SK-N-MC (cell line): ENCODE data around the gene YAE1.

Source experiments
- DNase-seq: peaks from one replicate; pipeline ENCODE4 v3.0.0-alpha.2; 2011; ENCODE audit warnings: low read depth, low spot score
- H3K27ac ChIP-seq: fragments of 200-600 bp; sonication (generic); 2 replicates; pipeline ENCODE4 v1.5.1; 2016; ENCODE audit warnings: mixed run types
- H3K36me3 ChIP-seq: fragments of 200-600 bp; sonication (generic); 2 replicates; pipeline ENCODE4 v1.6.1; 2017; ENCODE audit warnings: antibody characterized with exemption, low read length, mixed read lengths; ENCODE audit not compliant: insufficient read depth
- H3K4me3 ChIP-seq: fragments of 200-600 bp; sonication (generic); 2 replicates; pipeline ENCODE4 v1.5.1; 2016
- H3K9ac ChIP-seq: fragments of 200-600 bp; sonication (generic); 2 replicates; pipeline ENCODE4 v1.8.0; 2017; ENCODE audit warnings: mixed run types, mixed read lengths; ENCODE audit not compliant: insufficient read length
- H3K9me3 ChIP-seq: fragments of 200-600 bp; sonication (generic); 2 replicates; pipeline ENCODE4 v1.6.1; 2017; ENCODE audit warnings: low read depth, mild to moderate bottlenecking, antibody characterized with exemption, low read length, moderate library complexity, mixed read lengths
- EZH2 ChIP-seq: fragments of 200-600 bp; sonication (generic); IDR thresholded peaks from one replicate; pipeline ENCODE4 v1.6.1; 2017; ENCODE audit warnings: antibody characterized with exemption
- FOXP2 ChIP-seq: optimal IDR thresholded peaks from 2 replicates; pipeline ENCODE3; 2011; ENCODE audit warnings: mild to moderate bottlenecking, moderate library complexity; ENCODE audit not compliant: insufficient read depth; ENCODE audit errors: extremely low read length, control extremely low read depth
- POLR2AphosphoS5 ChIP-seq: IDR thresholded peaks from 2 replicates; pipeline ENCODE4 v1.6.1; 2012; ENCODE audit warnings: mild to moderate bottlenecking, low read depth, low read length, borderline replicate concordance

The YAE1 gene

GRCh38 chr7:39606941-39607340, 40.7 kb downstream of the YAE1 start:
- TF ChIP-seq POLR2AphosphoS5 (no peak), EZH2 (no peak), FOXP2 (no peak)
- no peak for DNase-seq
- H3K27ac ChIP-seq, result no peak overlapping the region

GRCh38 chr7:39607865-39608264, 41.7 kb downstream of the YAE1 start:
- H3K36me3 ChIP-seq, result no peaks in the 10 kb centered on the region
- H3K9ac ChIP-seq, result no peak overlapping the region
- no peak for DNase-seq
- no peaks in the 10 kb centered on the region for H3K9me3 ChIP-seq
- no peak overlapping the region for H3K4me3 ChIP-seq
- no peak overlapping the region for H3K27ac ChIP-seq
- TF ChIP-seq FOXP2, result no peak
- TF ChIP-seq EZH2, result no peak

More at GRCh38 chr7:39606941-39607340, 40.7 kb downstream of the YAE1 start:
- no peak overlapping the region for H3K4me3 ChIP-seq
- no peaks in the 10 kb centered on the region for H3K9me3 ChIP-seq
- no peak overlapping the region for H3K9ac ChIP-seq
- H3K36me3 ChIP-seq, result no peaks in the 10 kb centered on the region

GRCh38 chr7:39608278-39608677, 42.1 kb downstream of the YAE1 start:
- DNase-seq, result no peak
- TF ChIP-seq EZH2 (no peak), POLR2AphosphoS5 (peak; percentile 13; the same call in 1 of the 2 replicates), FOXP2 (no peak)
- Histone ChIP-seq H3K9me3 (no peaks in the 10 kb centered on the region), H3K36me3 (no peaks in the 10 kb centered on the region), H3K4me3 (peak overlapping the region; percentile 36), H3K27ac (peak overlapping the region; percentile 74; the same call in 1 of the 2 replicates), H3K9ac (no peak overlapping the region)

- DNase-seq, result no peak
- Histone ChIP-seq H3K9me3 (no peaks in the 10 kb centered on the region), H3K27ac (peak overlapping the region; percentile 74), H3K4me3 (peak overlapping the region; percentile 36; the same call in 1 of the 2 replicates), H3K9ac (peak overlapping the region; percentile 54), H3K36me3 (no peaks in the 10 kb centered on the region)
- TF ChIP-seq POLR2AphosphoS5 (no peak), EZH2 (no peak), FOXP2 (no peak)
Observed at GRCh38 chr7:39609113-39609934, 43.1 kb downstream of the YAE1 start.

- no peak overlapping the region for H3K4me3 ChIP-seq
- H3K36me3 ChIP-seq, result no peaks in the 10 kb centered on the region
- no peaks in the 10 kb centered on the region for H3K9me3 ChIP-seq
- H3K27ac ChIP-seq, result no peak overlapping the region
- no peak overlapping the region for H3K9ac ChIP-seq
- TF ChIP-seq FOXP2 (no peak), POLR2AphosphoS5 (no peak), EZH2 (no peak)
- DNase-seq, result no peak
Observed at GRCh38 chr7:39609935-39610263, 43.7 kb downstream of the YAE1 start.

GRCh38 chr7:39613577-39613976, 47.4 kb downstream of the YAE1 start:
- H3K27ac ChIP-seq, result no peak overlapping the region
- no peak overlapping the region for H3K9ac ChIP-seq
- H3K36me3 ChIP-seq, result no peaks in the 10 kb centered on the region
- TF ChIP-seq FOXP2 (no peak), POLR2AphosphoS5 (no peak), EZH2 (no peak)
- no peak overlapping the region for H3K4me3 ChIP-seq
- H3K9me3 ChIP-seq, result no peaks in the 10 kb centered on the region
- no peak for DNase-seq

GRCh38 chr7:39614299-39614698, 48.1 kb downstream of the YAE1 start:
- no peak overlapping the region for H3K4me3 ChIP-seq
- H3K36me3 ChIP-seq, result no peaks in the 10 kb centered on the region
- no peak overlapping the region for H3K9ac ChIP-seq
- H3K27ac ChIP-seq, result no peak overlapping the region
- TF ChIP-seq EZH2 (no peak), FOXP2 (no peak), POLR2AphosphoS5 (no peak)
- H3K9me3 ChIP-seq, result no peaks in the 10 kb centered on the region
- no peak for DNase-seq

- H3K9me3 ChIP-seq, result no peaks in the 10 kb centered on the region
- DNase-seq, result no peak
- no peak overlapping the region for H3K27ac ChIP-seq
- no peaks in the 10 kb centered on the region for H3K36me3 ChIP-seq
- no peak overlapping the region for H3K4me3 ChIP-seq
- H3K9ac ChIP-seq, result no peak overlapping the region
- TF ChIP-seq FOXP2, result no peak
- TF ChIP-seq EZH2, result no peak
- TF ChIP-seq POLR2AphosphoS5, result no peak
Observed at GRCh38 chr7:39615350-39615975, 49.3 kb downstream of the YAE1 start.
